ENCODE data around the gene NUP43. TPM values are rescaled to one million over a fixed set of nuclear protein-coding genes. Genes with fewer than 3 reads are reported as not detected.

The NUP43 gene
- total and polyA plus RNA-seq, 2 of the 13 experiments (the other 11 are each of a cell fraction or from before 2014, with no cell fraction given): 38.9 to 85.1 TPM

GRCh38 chr6:149717255-149717587 is 29.1 kb downstream of the NUP43 start (continued):
- no peak for TF ChIP-seq ZBTB10 (CRISPR knock-in tag; IDR thresholded peaks at IDR 0.05; ENCODE audit: borderline replicate concordance)
- no peak for TF ChIP-seq ZEB1 (IDR thresholded peaks at IDR 0.05; ENCODE audit: insufficient replicate concordance, low read depth)
- TF ChIP-seq SSRP1 (CRISPR knock-in tag; IDR thresholded peaks at IDR 0.05): 0 out of 2 replicates have a peak, but pooled peaks have one; percentile 5
- no peak for TF ChIP-seq MYPOP (CRISPR knock-in tag; IDR thresholded peaks at IDR 0.05)

GRCh38 chr6:149716181-149716963 is 30.0 kb downstream of the NUP43 start:
- Histone ChIP-seq H4K20me1 (ENCODE audit: insufficient read depth, low read length) (peaks cover 18% of the 10 kb centered on the region), H3K4me3 (replicated peaks in 1 of 3; ENCODE audit: insufficient read depth in 1 of 3, low read depth in 2 of 3, low read length in 3 of 3) (peak overlapping the region; percentile 79 to 97 (median 96)), H3K27me3 (ENCODE audit: control insufficient read depth in 1 of 2, insufficient read depth in 2 of 2, low read length in 2 of 2) (no peaks in the 10 kb centered on the region; a peak in 1 of 5 replicates), H3K9ac (ENCODE audit: insufficient read depth, low read depth, low read length) (peak overlapping the region; percentile 100), H2AFZ (ENCODE audit: low read length) (no peak overlapping the region), H3K79me2 (ENCODE audit: insufficient read depth, low read length) (peaks cover 67% of the 10 kb centered on the region), H3K4me1 (ENCODE audit: insufficient read depth, low read length) (peaks cover 23% of the 10 kb centered on the region), H3K27ac (ENCODE audit: extremely low read length, insufficient read depth, low read length) (peak overlapping the region; percentile 97), H3K36me3 (replicated peaks in 1 of 2; ENCODE audit: control insufficient read depth in 1 of 2, insufficient read depth in 2 of 2, low read length in 2 of 2) (peaks cover 0 to 4% of the 10 kb centered on the region in 2 experiments; a peak in 1 of 5 replicates), H3K9me3 (ENCODE audit: low read length) (no peaks in the 10 kb centered on the region), H3K4me2 (ENCODE audit: low read depth, low read length) (peak overlapping the region; percentile 76)
- no TSS peak for BruUV-seq (replicated peaks)
- ATAC-seq: no peak
- no peak for DNase-seq (ENCODE audit: low spot score)
- ChIA-PET POLR2A (interaction anchor here (1.4 to 3.7 kb wide), 5 partner anchors 10 to 170 kb away, joined by 4 to 77 read pairs (median 8); partner anchors contain the start of genes KATNA1, NUP43 and PCMT1), CTCF (ENCODE audit: low intra/inter-chr PET ratio, low total read pairs) (no interaction called here)
- no peak for FAIRE-seq
- intact Hi-C loops (cut with micrococcal nuclease; ENCODE audit: unreplicated experiment) (loop anchor here (5.0 kb wide), 1 partner anchor 149 kb away; the partner anchor contains the start of gene GINM1), in situ Hi-C loops (cut with HindIII; ENCODE audit: extremely low pct_ligation_motif_present, low pct_unique_long_range_greater_than_20kb) (loop anchor here (10.0 kb wide), 1 partner anchor 152 kb away; the partner anchor contains the start of gene GINM1)
- 35% methylated on average over 8 of the region's 8 CpGs for WGBS (ENCODE audit: low lambda C conversion rate)
- no peak for TF ChIP-seq NFKBIZ (CRISPR knock-in tag; IDR thresholded peaks at IDR 0.05)
- no peak for TF ChIP-seq ZNF331 (CRISPR knock-in tag; IDR thresholded peaks at IDR 0.05)
- TF ChIP-seq JUNB (CRISPR knock-in tag; IDR thresholded peaks at IDR 0.05; ENCODE audit: borderline replicate concordance): no peak
- TF ChIP-seq MXD1 (CRISPR knock-in tag; IDR thresholded peaks at IDR 0.05): no peak
- TF ChIP-seq GATAD2A (CRISPR knock-in tag; IDR thresholded peaks at IDR 0.05): no peak
- no peak for TF ChIP-seq FLYWCH1 (CRISPR knock-in tag; IDR thresholded peaks at IDR 0.05)
- TF ChIP-seq MIER2 (CRISPR knock-in tag; IDR thresholded peaks at IDR 0.05): no peak
- no peak for TF ChIP-seq ZNF792 (CRISPR knock-in tag; IDR thresholded peaks at IDR 0.05)
- TF ChIP-seq ZNF224 (CRISPR knock-in tag; IDR thresholded peaks at IDR 0.05): no peak
- TF ChIP-seq NR3C1 (CRISPR knock-in tag; IDR thresholded peaks at IDR 0.05): no peak
- TF ChIP-seq ARID3A (IDR thresholded peaks at IDR 0.05; ENCODE audit: low read depth, low read length): no peak

Measured in HepG2 (cell line).